Upper lobe of left lung (tissue), 4 donors: ENCODE results near the gene GATA5.
"Not testable (repeated sequence)": the region's sequence is repeated elsewhere in the genome, so short reads cannot be mapped to it uniquely, and the experiment has no call there.

Experiments used
- POLR2A ChIP-seq, 4 donors: fragments of 450-650 bp; IDR thresholded peaks; one replicate each; pipeline ENCODE4 v1.5.1; 2016 to 2017; ENCODE audit warnings: antibody characterized with exemption in 4 of 4, mild to moderate bottlenecking in 2 of 4
- TF ChIP-seq, protein P1 (sequence below), 6 experiments: fragments of 450-650 bp in 4 of 6; fragments of 200-600 bp in 2 of 6; sonication (generic) in 2 of 6; IDR thresholded peaks; one replicate each; pipeline ENCODE4 v1.5.1; 2016 to 2019; ENCODE audit warnings: antibody characterized with exemption in 6 of 6

DNA sequence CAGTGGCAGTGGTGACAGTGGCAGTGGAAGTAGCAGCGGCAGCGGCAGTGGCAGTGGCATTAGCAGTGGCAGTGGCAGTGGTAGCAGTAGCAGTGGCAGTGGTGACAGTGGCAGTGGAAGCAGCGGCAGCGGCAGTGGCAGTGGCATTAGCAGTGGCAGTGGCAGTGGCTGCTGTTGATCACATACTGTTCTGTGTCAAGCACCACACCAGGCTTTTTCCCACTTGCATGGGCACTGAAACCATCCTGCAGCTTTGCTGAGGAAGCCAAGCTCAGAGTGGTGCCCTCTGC is 49.8 kb downstream of the GATA5 start:
- TF ChIP-seq, protein P1, sequence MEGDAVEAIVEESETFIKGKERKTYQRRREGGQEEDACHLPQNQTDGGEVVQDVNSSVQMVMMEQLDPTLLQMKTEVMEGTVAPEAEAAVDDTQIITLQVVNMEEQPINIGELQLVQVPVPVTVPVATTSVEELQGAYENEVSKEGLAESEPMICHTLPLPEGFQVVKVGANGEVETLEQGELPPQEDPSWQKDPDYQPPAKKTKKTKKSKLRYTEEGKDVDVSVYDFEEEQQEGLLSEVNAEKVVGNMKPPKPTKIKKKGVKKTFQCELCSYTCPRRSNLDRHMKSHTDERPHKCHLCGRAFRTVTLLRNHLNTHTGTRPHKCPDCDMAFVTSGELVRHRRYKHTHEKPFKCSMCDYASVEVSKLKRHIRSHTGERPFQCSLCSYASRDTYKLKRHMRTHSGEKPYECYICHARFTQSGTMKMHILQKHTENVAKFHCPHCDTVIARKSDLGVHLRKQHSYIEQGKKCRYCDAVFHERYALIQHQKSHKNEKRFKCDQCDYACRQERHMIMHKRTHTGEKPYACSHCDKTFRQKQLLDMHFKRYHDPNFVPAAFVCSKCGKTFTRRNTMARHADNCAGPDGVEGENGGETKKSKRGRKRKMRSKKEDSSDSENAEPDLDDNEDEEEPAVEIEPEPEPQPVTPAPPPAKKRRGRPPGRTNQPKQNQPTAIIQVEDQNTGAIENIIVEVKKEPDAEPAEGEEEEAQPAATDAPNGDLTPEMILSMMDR (IDR thresholded peaks at IDR 0.05) = not testable (repeated sequence)
- not testable (repeated sequence) for TF ChIP-seq POLR2A (IDR thresholded peaks at IDR 0.05)
